Measurements from ENCODE around the gene CEMIP.
"Not testable (repeated sequence)": the region's sequence is repeated elsewhere in the genome, so short reads cannot be mapped to it uniquely, and the experiment has no call there.

The CEMIP gene

GRCh38 chr15:80758130-80758745 is 20.9 kb upstream of the CEMIP start:
- no peak for DNase-seq

GRCh38 chr15:80760960-80761359 is 18.2 kb upstream of the CEMIP start:
- no peak for DNase-seq

GRCh38 chr15:80761754-80762153 is 17.4 kb upstream of the CEMIP start:
- no peak for DNase-seq

- not testable (repeated sequence) for DNase-seq
Observed at GRCh38 chr15:80763235-80763634, 15.9 kb upstream of the CEMIP start.

GRCh38 chr15:80764535-80764934 is 14.6 kb upstream of the CEMIP start:
- DNase-seq = no peak

GRCh38 chr15:80766275-80766674 is 12.9 kb upstream of the CEMIP start:
- no peak for DNase-seq

GRCh38 chr15:80768158-80768557 is 11.0 kb upstream of the CEMIP start:
- no peak for DNase-seq

GRCh38 chr15:80769153-80769828 is 9.9 kb upstream of the CEMIP start:
- DNase-seq = no peak

GRCh38 chr15:80769829-80770705 is 9.1 kb upstream of the CEMIP start:
- no peak for DNase-seq

GRCh38 chr15:80773122-80773551 is 6.0 kb upstream of the CEMIP start:
- DNase-seq = no peak

- no peak for DNase-seq
Observed at GRCh38 chr15:80773792-80774352, 5.3 kb upstream of the CEMIP start.

GRCh38 chr15:80774486-80774885 is 4.7 kb upstream of the CEMIP start:
- no peak for DNase-seq

GRCh38 chr15:80775338-80775737 is 3.8 kb upstream of the CEMIP start:
- no peak for DNase-seq

GRCh38 chr15:80776420-80777045 is 2.6 kb upstream of the CEMIP start:
- DNase-seq = peak; percentile 67

- no peak for DNase-seq
Observed at GRCh38 chr15:80777137-80777536, 2.0 kb upstream of the CEMIP start.

- no peak for DNase-seq
Observed at GRCh38 chr15:80777826-80778620, 1.1 kb upstream of the CEMIP start.

GRCh38 chr15:80778621-80778963 is 578 bp upstream of the CEMIP start:
- DNase-seq = no peak

GRCh38 chr15:80779658-80780415 is 667 bp downstream of the CEMIP start:
- no peak for DNase-seq

- DNase-seq = no peak
Observed at GRCh38 chr15:80780416-80781221, 1.4 kb downstream of the CEMIP start.

- no peak for DNase-seq
Observed at GRCh38 chr15:80783260-80783659, 4.1 kb downstream of the CEMIP start.

GRCh38 chr15:80785335-80785734 is 6.2 kb downstream of the CEMIP start:
- no peak for DNase-seq
